ENCODE data around the gene CELF4.
A peak's percentile ranks its signal among the peaks of the same experiment; 100 is the strongest.

CELF4 gene

DNA sequence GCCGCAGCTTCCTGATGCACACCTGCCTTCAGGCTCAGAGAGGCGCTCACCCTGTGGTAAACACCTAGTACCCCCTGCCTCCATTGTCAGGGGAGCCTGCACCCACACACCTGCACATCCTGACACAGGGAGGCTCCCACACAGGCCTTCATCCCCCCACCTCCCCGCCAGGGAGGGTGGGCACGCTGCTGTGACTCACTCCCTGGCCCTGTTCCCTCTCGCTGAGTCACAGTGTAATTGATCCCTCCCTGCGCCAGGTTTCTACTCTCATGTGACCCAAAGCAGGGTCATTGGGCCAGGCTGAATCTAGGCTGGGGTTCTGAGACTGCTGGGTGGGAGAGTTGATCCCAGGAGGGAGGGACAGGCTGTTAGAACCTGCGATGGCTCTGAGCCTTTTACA lies 8.5 kb upstream of the CELF4 start:
- no peak overlapping the region for H3K27ac ChIP-seq (ENCODE audit: insufficient read depth, low read depth, low read length, poor library complexity, severe bottlenecking)
- H3K4me1 ChIP-seq (ENCODE audit: control insufficient read depth, insufficient read depth, low read length), result peaks cover 24% of the 10 kb centered on the region
- H3K9me3 ChIP-seq (ENCODE audit: control insufficient read depth, low read length), result no peaks in the 10 kb centered on the region
- 90% methylated on average over 7 of the region's 7 CpGs for WGBS, 2 experiments
- peaks cover 30% of the 10 kb centered on the region for H3K27me3 ChIP-seq (ENCODE audit: control insufficient read depth, insufficient read depth, low read length, poor library complexity, severe bottlenecking)
- H3K36me3 ChIP-seq (ENCODE audit: control insufficient read depth, insufficient read depth, low read length), result no peaks in the 10 kb centered on the region
- H3K4me3 ChIP-seq (ENCODE audit: insufficient read depth, low read depth, low read length), result no peak overlapping the region

- no peaks in the 10 kb centered on the region for H3K36me3 ChIP-seq (ENCODE audit: control insufficient read depth, insufficient read depth, low read length)
- H3K27ac ChIP-seq (ENCODE audit: insufficient read depth, low read depth, low read length, poor library complexity, severe bottlenecking), result no peak overlapping the region
- peaks cover 16% of the 10 kb centered on the region for H3K4me1 ChIP-seq (ENCODE audit: control insufficient read depth, insufficient read depth, low read length)
- H3K27me3 ChIP-seq (ENCODE audit: control insufficient read depth, insufficient read depth, low read length, poor library complexity, severe bottlenecking), result peaks cover 44% of the 10 kb centered on the region
- H3K9me3 ChIP-seq (ENCODE audit: control insufficient read depth, low read length), result no peaks in the 10 kb centered on the region
- no peak overlapping the region for H3K4me3 ChIP-seq (ENCODE audit: insufficient read depth, low read depth, low read length)
- WGBS, 2 experiments, result 90% methylated on average over 3 of the region's 3 CpGs
These were observed 7.1 kb upstream of the CELF4 start for GRCh38 chr18:37572736-37573135.

GRCh38 chr18:37571266-37571665 lies 5.7 kb upstream of the CELF4 start:
- H3K36me3 ChIP-seq (ENCODE audit: control insufficient read depth, insufficient read depth, low read length), result no peaks in the 10 kb centered on the region
- peaks cover 9% of the 10 kb centered on the region for H3K4me1 ChIP-seq (ENCODE audit: control insufficient read depth, insufficient read depth, low read length)
- WGBS, 2 experiments, result 74 to 79% methylated on average over 5 of the region's 5 CpGs
- H3K9me3 ChIP-seq (ENCODE audit: control insufficient read depth, low read length), result no peaks in the 10 kb centered on the region
- H3K27ac ChIP-seq (ENCODE audit: insufficient read depth, low read depth, low read length, poor library complexity, severe bottlenecking), result no peak overlapping the region
- H3K4me3 ChIP-seq (ENCODE audit: insufficient read depth, low read depth, low read length), result no peak overlapping the region
- H3K27me3 ChIP-seq (ENCODE audit: control insufficient read depth, insufficient read depth, low read length, poor library complexity, severe bottlenecking), result peaks cover 59% of the 10 kb centered on the region

GRCh38 chr18:37570336-37570930 lies 4.8 kb upstream of the CELF4 start:
- H3K36me3 ChIP-seq (ENCODE audit: control insufficient read depth, insufficient read depth, low read length), result no peaks in the 10 kb centered on the region
- peaks cover 8% of the 10 kb centered on the region for H3K4me1 ChIP-seq (ENCODE audit: control insufficient read depth, insufficient read depth, low read length)
- 55 to 56% methylated on average over 5 of the region's 5 CpGs for WGBS, 2 experiments
- peaks cover 64% of the 10 kb centered on the region for H3K27me3 ChIP-seq (ENCODE audit: control insufficient read depth, insufficient read depth, low read length, poor library complexity, severe bottlenecking)
- H3K27ac ChIP-seq (ENCODE audit: insufficient read depth, low read depth, low read length, poor library complexity, severe bottlenecking), result no peak overlapping the region
- no peak overlapping the region for H3K4me3 ChIP-seq (ENCODE audit: insufficient read depth, low read depth, low read length)
- no peaks in the 10 kb centered on the region for H3K9me3 ChIP-seq (ENCODE audit: control insufficient read depth, low read length)

DNA sequence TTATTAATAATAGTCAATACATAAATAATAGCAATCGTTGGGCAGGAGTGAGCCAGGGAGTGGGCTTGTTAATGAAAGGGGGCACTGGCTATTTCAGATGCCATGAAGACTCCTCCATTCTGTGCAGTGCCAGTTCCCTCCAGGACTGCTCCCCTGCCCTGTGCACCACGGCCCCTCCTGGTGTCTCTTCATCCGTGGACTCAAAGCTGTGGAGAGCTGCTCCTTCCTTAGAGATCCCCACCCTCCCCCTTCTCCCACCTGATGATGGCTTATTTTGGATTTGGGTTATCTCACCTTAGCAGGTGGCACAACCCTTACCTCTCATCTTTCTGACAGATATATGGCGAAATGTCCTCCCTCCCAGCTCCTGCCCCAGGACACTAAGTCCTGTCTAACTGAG lies 3.1 kb upstream of the CELF4 start:
- no peaks in the 10 kb centered on the region for H3K9me3 ChIP-seq (ENCODE audit: control insufficient read depth, low read length)
- H3K36me3 ChIP-seq (ENCODE audit: control insufficient read depth, insufficient read depth, low read length), result no peaks in the 10 kb centered on the region
- no peak overlapping the region for H3K27ac ChIP-seq (ENCODE audit: insufficient read depth, low read depth, low read length, poor library complexity, severe bottlenecking)
- H3K27me3 ChIP-seq (ENCODE audit: control insufficient read depth, insufficient read depth, low read length, poor library complexity, severe bottlenecking), result peaks cover 82% of the 10 kb centered on the region
- H3K4me3 ChIP-seq (ENCODE audit: insufficient read depth, low read depth, low read length), result no peak overlapping the region
- peaks cover 12% of the 10 kb centered on the region for H3K4me1 ChIP-seq (ENCODE audit: control insufficient read depth, insufficient read depth, low read length)
- 73 to 84% methylated on average over 4 of the region's 4 CpGs for WGBS, 2 experiments

- no peaks in the 10 kb centered on the region for H3K36me3 ChIP-seq (ENCODE audit: control insufficient read depth, insufficient read depth, low read length)
- peaks cover 12% of the 10 kb centered on the region for H3K4me1 ChIP-seq (ENCODE audit: control insufficient read depth, insufficient read depth, low read length)
- H3K4me3 ChIP-seq (ENCODE audit: insufficient read depth, low read depth, low read length), result no peak overlapping the region
- peaks cover 89% of the 10 kb centered on the region for H3K27me3 ChIP-seq (ENCODE audit: control insufficient read depth, insufficient read depth, low read length, poor library complexity, severe bottlenecking)
- 57 to 62% methylated on average over 10 of the region's 10 CpGs for WGBS, 2 experiments
- H3K27ac ChIP-seq (ENCODE audit: insufficient read depth, low read depth, low read length, poor library complexity, severe bottlenecking), result no peak overlapping the region
- no peaks in the 10 kb centered on the region for H3K9me3 ChIP-seq (ENCODE audit: control insufficient read depth, low read length)
These were observed 2.4 kb upstream of the CELF4 start for GRCh38 chr18:37567994-37568359.

- Histone ChIP-seq H3K27ac (ENCODE audit: insufficient read depth, low read depth, low read length, poor library complexity, severe bottlenecking) (no peak overlapping the region), H3K27me3 (ENCODE audit: control insufficient read depth, insufficient read depth, low read length, poor library complexity, severe bottlenecking) (peaks cover 93% of the 10 kb centered on the region), H3K4me3 (ENCODE audit: insufficient read depth, low read depth, low read length) (peak overlapping the region; percentile 42), H3K4me1 (ENCODE audit: control insufficient read depth, insufficient read depth, low read length) (peaks cover 12% of the 10 kb centered on the region), H3K36me3 (ENCODE audit: control insufficient read depth, insufficient read depth, low read length) (no peaks in the 10 kb centered on the region), H3K9me3 (ENCODE audit: control insufficient read depth, low read length) (no peaks in the 10 kb centered on the region)
- WGBS, 2 experiments, result 4% methylated on average over 72 of the region's 72 CpGs
These were observed 1.7 kb upstream of the CELF4 start for GRCh38 chr18:37567061-37567993.

DNA sequence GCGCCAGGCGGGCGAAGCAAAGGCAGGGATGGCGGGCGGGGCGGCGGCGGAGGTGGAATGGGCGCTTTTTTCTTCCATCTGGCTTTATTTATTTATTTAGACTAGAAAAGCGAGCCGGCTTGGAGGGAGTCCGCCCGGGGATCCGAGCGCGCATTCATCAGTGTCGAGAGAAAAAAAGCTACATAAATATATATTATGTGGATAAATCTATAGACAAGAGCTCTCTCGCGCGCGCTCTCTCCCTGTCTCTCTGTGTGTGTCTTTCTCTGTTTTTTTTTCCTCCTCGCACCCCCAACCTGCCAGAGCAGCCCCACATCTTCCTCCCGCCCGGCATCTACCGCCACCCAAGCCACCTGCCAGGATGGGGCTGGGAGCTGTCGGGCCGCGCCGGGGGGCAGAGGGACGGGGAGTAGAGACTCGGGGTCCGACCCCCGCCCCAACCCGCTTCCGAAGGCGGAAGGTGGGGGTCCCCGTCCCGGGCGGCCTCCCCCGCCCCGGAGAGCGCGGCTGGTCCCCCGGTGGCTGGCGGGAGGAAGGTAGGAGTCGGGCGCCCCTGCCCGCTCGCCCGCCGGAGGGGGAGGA lies 972 bp upstream of the CELF4 start:
- Histone ChIP-seq H3K4me3 (ENCODE audit: insufficient read depth, low read depth, low read length) (peak overlapping the region; percentile 42), H3K9me3 (ENCODE audit: control insufficient read depth, low read length) (no peaks in the 10 kb centered on the region), H3K36me3 (ENCODE audit: control insufficient read depth, insufficient read depth, low read length) (no peaks in the 10 kb centered on the region), H3K27ac (ENCODE audit: insufficient read depth, low read depth, low read length, poor library complexity, severe bottlenecking) (no peak overlapping the region), H3K4me1 (ENCODE audit: control insufficient read depth, insufficient read depth, low read length) (peaks cover 12% of the 10 kb centered on the region), H3K27me3 (ENCODE audit: control insufficient read depth, insufficient read depth, low read length, poor library complexity, severe bottlenecking) (peaks cover 94% of the 10 kb centered on the region)
- WGBS, 2 experiments, result 0% methylated on average over 42 to 47 of the region's 51 CpGs

- Histone ChIP-seq H3K4me3 (ENCODE audit: insufficient read depth, low read depth, low read length) (peak overlapping the region; percentile 49), H3K36me3 (ENCODE audit: control insufficient read depth, insufficient read depth, low read length) (no peaks in the 10 kb centered on the region), H3K27me3 (ENCODE audit: control insufficient read depth, insufficient read depth, low read length, poor library complexity, severe bottlenecking) (peaks cover 95% of the 10 kb centered on the region), H3K9me3 (ENCODE audit: control insufficient read depth, low read length) (no peaks in the 10 kb centered on the region), H3K27ac (ENCODE audit: insufficient read depth, low read depth, low read length, poor library complexity, severe bottlenecking) (no peak overlapping the region), H3K4me1 (ENCODE audit: control insufficient read depth, insufficient read depth, low read length) (peaks cover 12% of the 10 kb centered on the region)
- WGBS, 2 experiments, result 0 to 1% methylated on average over 49 of the region's 49 CpGs
These were observed 430 bp upstream of the CELF4 start for GRCh38 chr18:37565977-37566478.

DNA sequence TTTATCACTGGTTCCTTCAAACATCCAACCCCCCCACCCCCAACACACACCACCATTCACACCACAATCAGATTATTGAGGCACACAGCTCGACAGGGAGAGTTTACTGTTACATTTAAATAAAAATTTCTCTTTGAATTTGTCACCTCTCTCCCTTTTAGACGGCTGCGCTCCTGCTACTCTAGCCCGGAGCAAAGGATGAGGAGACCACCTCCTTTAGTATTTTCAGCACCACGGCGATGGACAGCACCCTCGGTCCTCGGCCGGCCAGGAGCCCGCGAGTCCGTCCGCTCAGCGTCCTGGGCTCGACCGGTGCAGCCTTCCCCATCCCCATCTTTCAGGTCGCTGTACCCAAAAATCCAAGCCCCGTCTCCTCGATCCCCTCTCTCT lies 892 bp downstream of the CELF4 start:
- Histone ChIP-seq H3K4me3 (ENCODE audit: insufficient read depth, low read depth, low read length) (peak overlapping the region; percentile 49), H3K36me3 (ENCODE audit: control insufficient read depth, insufficient read depth, low read length) (no peaks in the 10 kb centered on the region), H3K9me3 (ENCODE audit: control insufficient read depth, low read length) (no peaks in the 10 kb centered on the region), H3K27me3 (ENCODE audit: control insufficient read depth, insufficient read depth, low read length, poor library complexity, severe bottlenecking) (peaks cover 88% of the 10 kb centered on the region), H3K4me1 (ENCODE audit: control insufficient read depth, insufficient read depth, low read length) (peaks cover 12% of the 10 kb centered on the region), H3K27ac (ENCODE audit: insufficient read depth, low read depth, low read length, poor library complexity, severe bottlenecking) (no peak overlapping the region)
- WGBS, 2 experiments, result 2 to 3% methylated on average over 19 of the region's 19 CpGs

All from ectodermal cell (in vitro differentiated cells).